GM12892 (cell line): Measurements from ENCODE around the gene TMEM131.
"Not testable (repeated sequence)": the region's sequence is repeated elsewhere in the genome, so short reads cannot be mapped to it uniquely, and the experiment has no call there.

Source experiments
- POLR2AphosphoS5 ChIP-seq: IDR thresholded peaks from 2 replicates; pipeline ENCODE4 v1.6.1; 2011; ENCODE audit warnings: low read depth, low read length, control low read depth
- TAF1 ChIP-seq: IDR thresholded peaks from 2 replicates; pipeline ENCODE4 v1.6.1; 2011; ENCODE audit warnings: low read depth, mild to moderate bottlenecking, control low read depth, low read length, borderline replicate concordance

- not testable (repeated sequence) for TF ChIP-seq TAF1, POLR2AphosphoS5
These were observed 168.7 kb downstream of the TMEM131 start for GRCh38 chr2:97827013-97827412.
